ENCODE results near the gene PKHD1.

GRCh38 chr6:52074716-52075115, 12.7 kb downstream of the PKHD1 start:
- TF ChIP-seq, protein P1, sequence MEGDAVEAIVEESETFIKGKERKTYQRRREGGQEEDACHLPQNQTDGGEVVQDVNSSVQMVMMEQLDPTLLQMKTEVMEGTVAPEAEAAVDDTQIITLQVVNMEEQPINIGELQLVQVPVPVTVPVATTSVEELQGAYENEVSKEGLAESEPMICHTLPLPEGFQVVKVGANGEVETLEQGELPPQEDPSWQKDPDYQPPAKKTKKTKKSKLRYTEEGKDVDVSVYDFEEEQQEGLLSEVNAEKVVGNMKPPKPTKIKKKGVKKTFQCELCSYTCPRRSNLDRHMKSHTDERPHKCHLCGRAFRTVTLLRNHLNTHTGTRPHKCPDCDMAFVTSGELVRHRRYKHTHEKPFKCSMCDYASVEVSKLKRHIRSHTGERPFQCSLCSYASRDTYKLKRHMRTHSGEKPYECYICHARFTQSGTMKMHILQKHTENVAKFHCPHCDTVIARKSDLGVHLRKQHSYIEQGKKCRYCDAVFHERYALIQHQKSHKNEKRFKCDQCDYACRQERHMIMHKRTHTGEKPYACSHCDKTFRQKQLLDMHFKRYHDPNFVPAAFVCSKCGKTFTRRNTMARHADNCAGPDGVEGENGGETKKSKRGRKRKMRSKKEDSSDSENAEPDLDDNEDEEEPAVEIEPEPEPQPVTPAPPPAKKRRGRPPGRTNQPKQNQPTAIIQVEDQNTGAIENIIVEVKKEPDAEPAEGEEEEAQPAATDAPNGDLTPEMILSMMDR (IDR thresholded peaks at IDR 0.05) = no peak
- no peak for TF ChIP-seq POLR2A (IDR thresholded peaks at IDR 0.05)

Measured in heart left ventricle (tissue), 13 donors.